NCI-H526 (cell line): ENCODE results near the gene POLQ.
"Not testable (repeated sequence)": the region's sequence is repeated elsewhere in the genome, so short reads cannot be mapped to it uniquely, and the experiment has no call there.

ENCODE experiments used
- DNase-seq, 2 experiments: peaks; one replicate each; lab custom pipeline; 2025; lab: John Stamatoyannopoulos, UW

The POLQ gene

GRCh38 chr3:121418182-121418581 is 127.6 kb downstream of the POLQ start:
- no peak for DNase-seq

DNA sequence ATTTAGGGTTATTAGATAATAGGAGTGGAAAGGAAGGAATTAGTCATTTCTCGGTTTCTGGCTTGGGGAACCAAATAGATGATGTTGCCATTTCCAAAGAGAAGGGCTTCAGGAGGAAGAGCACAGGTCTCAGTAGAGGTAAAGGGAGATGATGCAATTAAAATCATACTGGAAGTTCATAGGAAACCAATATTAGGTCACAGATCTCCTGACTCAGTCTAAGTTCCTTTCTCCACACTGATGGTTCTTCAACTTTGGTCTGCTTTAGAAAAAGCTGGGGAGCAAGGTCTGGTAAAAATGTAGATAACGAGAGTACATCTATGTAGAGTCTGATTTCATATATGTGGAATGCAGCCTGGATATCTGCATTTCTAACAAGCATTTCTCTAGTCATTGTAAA is 130.9 kb downstream of the POLQ start:
- no peak for DNase-seq

DNA sequence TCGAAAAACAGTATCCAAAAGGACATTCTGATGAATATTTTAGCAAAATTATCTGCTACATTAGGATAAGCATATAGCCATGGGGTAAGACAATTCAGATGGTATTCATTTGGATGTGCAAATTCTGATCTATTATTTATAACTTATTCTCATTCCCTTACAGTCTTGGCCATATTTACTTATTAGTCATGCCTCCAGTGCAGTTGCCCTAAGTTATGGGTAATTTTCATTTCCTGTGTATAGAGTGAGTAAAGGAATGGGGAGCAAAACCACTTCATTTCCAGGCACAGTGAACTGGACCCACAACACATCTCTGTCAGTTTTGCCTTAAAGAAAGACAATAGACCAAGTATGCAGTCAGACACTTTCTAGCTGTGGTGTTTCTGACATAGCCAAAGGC is 134.3 kb downstream of the POLQ start:
- no peak for DNase-seq

- DNase-seq: no peak
Measured at GRCh38 chr3:121405631-121406030, 140.2 kb downstream of the POLQ start.

DNA sequence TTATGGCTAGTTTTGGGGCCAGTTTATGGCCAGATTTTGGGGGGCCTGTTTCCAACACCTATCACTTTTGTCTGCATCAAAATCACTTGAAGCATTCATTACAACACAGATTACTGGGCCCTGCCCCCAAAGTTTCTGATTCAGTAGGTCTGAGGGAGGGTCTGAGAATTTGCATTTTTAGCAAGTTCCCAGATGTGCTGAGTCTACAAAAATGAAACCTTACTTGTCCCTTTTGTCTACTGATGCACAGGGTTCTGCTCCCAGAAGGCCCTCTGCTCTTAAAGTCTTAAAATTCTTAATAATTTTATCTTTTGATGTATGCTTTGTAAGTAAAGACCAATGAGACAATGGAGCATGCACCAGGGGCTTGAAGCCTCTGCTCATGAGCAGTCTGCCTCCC is 146.0 kb downstream of the POLQ start:
- no peak for DNase-seq

GRCh38 chr3:121398051-121398450 is 147.7 kb downstream of the POLQ start:
- DNase-seq: not testable (repeated sequence)

DNA sequence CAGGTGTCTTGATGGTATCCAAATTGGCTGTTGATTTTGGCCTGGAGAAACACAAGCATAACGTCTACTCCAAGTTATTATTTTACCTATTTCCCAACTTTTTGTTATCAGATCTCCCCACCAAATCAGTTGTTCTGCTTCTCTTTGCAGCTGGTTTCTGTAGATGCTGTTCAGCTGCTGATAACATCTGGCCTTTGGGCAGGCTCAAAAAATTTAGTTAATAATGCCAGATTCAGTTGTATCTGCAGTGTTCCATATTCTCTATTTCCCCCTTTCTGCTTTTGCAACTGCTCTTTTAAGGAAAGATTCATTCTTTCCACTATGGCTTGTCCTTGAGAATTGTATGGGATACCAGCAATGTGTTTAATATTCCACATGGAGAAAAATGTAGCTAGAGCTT is 149.8 kb downstream of the POLQ start:
- DNase-seq: not testable (repeated sequence)

GRCh38 chr3:121388308-121388707 is 157.5 kb downstream of the POLQ start:
- not testable (repeated sequence) for DNase-seq
